NCI-H226 (cell line): ENCODE data around the gene PFDN1.
A peak's percentile ranks its signal among the peaks of the same experiment; 100 is the strongest.

ENCODE experiments used
- DNase-seq: peaks from one replicate; pipeline ENCODE4 v3.0.0-alpha.2; 2015

Gene PFDN1

DNA sequence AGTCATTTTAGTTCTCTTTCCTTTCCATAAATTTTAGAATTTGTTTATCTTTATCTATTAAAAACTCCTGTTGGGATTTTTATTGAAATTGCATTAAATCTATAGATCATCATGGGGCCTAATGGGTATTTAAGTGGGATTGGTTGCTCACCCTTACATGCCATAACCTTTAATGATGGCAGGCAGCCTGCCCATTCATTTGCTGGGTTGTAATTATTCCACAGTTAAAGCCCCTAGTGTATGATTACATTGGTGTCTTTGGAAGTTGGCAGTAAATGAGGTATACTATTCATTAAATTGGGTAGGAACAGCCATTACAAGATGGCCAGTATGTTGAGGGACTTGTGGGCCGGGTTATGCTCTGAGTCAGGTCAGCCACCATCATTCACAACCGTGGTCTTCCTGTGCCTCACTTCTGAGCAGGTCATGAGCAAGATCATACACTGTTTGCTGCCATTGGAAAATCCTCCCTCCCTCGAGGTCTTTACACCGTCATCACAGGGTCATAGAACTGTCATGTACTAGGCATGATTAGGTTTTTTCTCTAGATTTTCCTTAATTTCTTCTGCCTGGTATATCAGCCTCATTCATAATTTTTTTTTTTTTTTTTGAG is 68.4 kb downstream of the PFDN1 start:
- no peak for DNase-seq

DNA sequence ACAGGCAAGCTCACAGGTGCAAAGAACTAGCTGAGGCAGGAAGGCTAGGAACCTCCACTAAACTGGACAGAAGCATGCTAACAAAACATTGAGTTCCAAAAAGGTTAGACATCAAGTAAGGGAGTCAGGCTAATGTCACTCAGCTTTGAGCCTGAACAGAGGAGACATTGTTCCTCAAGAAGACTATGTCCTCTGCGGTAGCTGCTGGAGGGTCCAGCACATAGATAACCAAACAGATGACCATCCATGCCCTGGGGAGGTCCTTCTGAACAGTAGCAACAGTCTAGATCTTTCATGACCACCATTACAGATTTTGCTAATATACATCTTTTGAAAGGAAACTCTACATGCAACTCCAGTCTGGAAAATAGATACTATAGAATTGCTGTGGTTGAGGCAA is 70.2 kb downstream of the PFDN1 start:
- DNase-seq, result no peak

- no peak for DNase-seq
Measured at GRCh38 chr5:140230373-140230772, 72.5 kb downstream of the PFDN1 start.

DNA sequence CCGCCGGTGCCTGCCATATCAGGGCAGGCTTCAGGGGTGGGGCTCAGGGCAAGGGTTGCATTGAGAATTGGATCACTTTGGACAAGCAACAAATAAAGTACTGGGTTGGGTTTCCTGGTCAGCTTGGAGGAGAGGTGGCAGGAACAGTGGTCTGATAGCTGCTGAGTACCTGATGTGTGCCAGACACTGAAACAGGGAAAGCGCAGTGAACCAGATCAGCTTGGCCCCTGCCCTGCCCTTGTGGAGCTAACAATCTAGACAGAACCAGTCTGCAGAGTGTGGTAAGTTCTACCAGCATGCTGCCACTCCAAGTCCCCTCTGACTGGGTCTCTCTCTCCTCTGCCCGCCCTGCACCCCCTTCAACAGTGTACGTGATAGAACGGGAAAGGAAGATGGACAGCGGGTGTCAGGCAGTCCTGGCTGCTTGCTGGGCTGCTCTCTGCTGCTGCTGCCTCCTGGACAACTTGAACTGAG is 74.5 kb downstream of the PFDN1 start:
- no peak for DNase-seq

GRCh38 chr5:140227046-140227445 is 75.9 kb downstream of the PFDN1 start:
- no peak for DNase-seq

DNA sequence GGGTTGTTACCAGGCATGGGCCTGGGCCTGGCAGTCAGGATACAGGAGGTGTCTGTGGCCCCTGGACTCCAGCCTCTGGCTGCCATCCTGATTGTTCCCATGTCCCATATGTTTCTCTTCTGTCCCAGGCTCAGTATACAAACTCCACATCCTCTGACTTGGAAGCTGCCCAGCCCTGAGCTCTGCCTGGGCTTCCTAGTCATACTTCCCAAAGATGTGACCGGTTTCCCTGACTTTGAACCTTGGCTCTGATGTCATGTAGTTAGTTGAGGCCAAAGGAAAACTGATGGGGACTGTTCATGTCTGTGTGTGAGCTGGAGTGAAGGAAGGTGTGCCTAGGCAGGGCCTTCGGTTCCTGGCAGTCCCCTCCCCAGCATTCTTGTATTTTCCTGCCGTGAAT is 77.5 kb downstream of the PFDN1 start:
- DNase-seq, result no peak

DNA sequence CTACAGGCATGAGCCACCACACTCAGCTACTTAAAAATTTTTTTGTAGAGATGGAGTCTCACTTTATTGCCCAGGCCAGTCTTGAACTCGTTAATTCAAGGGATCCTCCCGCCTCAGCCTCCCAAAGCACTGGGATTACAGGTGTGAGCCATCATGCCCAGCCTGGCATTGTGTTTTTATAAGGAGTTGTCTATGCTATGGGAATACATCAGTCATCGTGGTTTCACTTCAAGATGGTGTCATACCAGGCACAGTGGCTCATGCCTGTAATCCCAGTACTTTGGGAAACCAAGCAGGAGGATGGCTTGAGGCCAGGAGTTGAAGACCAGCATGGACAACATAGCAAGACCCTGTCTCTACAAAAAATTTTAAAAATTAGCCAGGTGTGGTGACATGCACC is 78.2 kb downstream of the PFDN1 start:
- DNase-seq, result no peak

DNA sequence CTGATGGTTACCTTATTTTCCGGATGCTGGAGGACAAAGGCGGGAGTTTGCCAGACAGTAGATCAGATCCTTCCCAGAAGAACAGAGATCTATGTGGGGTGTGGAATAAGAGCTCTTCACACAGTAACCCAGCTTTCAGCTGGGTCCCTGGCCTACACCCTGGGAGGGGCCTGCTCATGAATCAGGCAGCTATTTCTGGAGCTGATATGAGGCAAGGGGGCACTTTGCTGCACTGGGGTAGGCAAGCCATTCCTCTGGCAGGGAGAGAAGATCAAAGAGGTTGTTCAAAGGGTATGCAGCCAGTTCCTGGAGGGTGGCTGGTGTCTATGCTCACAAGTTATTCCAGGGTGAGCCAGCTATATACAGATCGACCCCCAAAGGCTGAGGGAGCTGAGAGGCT is 79.3 kb downstream of the PFDN1 start:
- DNase-seq, result no peak

DNA sequence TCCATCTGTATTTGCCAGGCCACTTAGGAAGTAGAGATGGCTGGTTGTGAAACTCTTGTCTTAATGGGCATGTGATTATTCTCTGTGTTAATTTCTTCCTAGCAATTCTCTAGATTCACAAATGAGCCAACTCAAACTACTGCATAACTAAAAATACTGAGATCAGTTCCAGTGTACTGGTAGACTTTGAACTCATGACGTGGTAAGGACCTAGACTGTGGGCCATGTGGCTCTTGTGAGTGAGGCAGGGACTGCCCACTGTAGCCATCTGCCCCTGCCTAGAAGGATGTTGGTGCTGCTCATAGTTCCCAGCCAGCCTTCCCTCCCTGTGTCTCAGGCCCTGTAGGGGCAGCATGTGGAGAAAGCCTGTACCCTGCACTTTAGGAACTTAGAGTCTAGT is 80.5 kb downstream of the PFDN1 start:
- DNase-seq, result no peak

GRCh38 chr5:140221697-140222223 is 81.1 kb downstream of the PFDN1 start:
- peak; percentile 74 for DNase-seq

DNA sequence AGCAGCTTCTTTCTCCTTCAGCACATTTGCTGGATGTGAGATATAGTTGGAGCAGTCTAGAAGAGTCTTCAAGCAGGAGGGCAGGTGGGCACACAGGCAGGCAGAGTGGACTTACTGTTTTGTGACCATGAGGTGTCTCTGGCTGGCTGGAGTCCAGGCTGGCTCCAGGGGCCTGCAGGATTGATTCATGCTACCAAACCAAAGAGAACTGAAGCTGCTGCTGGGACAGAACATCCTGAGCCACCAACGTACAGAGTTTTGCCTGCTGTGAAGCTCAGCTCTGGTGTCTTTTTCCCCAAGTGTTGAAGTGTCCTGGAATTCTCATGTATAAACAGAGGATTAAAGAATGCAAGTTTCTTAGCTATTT is 82.2 kb downstream of the PFDN1 start:
- DNase-seq, result no peak

DNA sequence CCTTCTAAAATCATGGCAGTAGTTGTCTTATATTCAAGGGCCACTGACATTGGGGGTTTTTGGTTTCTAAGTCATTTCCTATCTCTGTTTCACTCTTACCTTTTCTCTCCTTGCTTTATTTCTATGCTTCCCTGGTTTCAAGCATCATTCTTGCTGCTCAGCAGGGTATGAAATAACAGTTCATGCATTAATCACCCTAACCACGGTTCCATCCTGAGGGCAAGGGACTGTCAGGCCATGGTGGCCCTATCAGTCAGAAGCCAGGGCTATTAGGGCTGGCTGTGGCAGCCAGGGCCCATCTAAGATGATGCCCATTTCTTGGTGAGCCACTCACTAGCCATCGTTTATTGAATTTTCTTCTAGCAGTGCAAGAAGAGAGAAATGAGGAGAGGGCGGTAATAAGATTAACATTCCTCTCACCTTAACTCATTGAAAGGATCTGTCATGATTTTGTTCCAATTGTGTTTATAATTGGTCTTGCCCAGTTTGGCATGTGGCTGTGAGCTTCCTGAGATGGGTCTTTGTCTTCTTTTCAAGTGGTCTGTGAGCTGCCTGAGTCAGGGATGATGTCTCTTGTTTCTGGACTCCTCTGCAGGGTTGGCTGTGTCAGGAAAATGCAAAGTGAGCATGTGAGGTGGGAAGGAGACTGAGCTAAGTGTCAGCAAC is 82.7 kb downstream of the PFDN1 start:
- peak; percentile 66 for DNase-seq

GRCh38 chr5:140219068-140219991 is 83.6 kb downstream of the PFDN1 start:
- DNase-seq, result peak; percentile 90

DNA sequence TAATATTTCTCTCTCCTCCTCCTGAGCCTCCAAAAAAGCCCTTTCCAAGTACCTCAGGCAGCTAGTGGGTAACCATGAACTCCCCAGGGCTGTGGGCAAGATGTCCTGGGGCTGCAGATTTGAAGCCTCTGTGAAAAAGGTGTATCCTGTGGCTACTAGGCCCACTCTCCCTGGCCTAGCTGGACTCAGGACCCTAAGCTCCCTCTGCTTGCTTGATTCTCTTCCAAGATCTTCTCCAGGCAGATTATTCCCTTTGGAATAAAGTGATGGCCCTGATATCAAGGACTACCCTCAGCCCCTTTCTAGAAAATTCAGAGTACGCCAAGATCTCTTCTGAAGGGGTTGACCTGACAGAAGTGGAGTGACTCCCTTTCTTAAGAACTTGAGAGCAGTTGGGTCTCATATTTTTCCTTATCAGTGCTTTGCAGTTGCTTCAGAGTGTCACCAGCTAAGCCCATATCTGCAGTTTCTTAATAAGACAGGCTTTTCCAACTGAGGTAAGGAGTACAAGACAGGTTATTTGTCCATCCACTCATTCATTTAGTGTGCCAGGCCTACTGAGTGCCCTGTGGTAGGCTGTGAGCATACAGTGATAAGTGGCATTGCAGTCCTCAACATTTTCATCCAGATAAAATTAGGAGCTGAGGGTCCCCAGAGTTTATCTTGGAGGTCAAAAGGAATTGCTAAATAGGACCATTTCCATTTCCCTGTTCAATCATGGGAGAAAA is 85.4 kb downstream of the PFDN1 start:
- no peak for DNase-seq

DNA sequence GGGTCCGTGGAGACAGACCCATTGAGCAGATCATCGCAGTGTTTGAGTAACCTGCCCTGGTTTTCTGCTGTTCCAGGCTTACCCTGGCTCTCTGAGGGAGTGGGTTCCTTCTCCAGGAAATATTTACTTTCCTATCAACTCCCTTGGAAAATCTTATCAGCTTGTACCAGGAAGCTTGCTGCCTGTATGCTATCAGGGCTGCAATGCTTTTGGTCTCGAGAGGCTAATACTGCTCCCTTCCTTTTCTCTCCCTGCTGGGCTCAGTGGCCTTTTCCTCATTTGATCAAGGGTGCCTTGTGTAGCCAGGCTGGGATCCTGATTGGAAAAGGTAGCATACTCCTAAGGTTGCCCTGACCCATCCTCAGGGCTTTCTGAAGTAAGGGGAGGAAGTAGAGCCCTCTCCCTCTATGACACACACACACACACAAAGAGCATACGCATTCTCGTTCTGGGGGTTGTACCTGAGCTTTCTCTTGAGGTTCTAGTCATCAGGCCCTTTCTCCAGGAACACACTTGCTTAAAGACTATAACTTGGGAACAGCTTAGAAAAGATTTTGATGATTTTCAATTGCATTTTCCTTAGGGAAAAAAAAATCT is 86.3 kb downstream of the PFDN1 start:
- DNase-seq, result peak; percentile 51

GRCh38 chr5:140215276-140215675 is 87.6 kb downstream of the PFDN1 start:
- no peak for DNase-seq

GRCh38 chr5:140214831-140215230 is 88.1 kb downstream of the PFDN1 start:
- peak; percentile 96 for DNase-seq

- no peak for DNase-seq
Measured at GRCh38 chr5:140213370-140213983, 89.4 kb downstream of the PFDN1 start.

DNA sequence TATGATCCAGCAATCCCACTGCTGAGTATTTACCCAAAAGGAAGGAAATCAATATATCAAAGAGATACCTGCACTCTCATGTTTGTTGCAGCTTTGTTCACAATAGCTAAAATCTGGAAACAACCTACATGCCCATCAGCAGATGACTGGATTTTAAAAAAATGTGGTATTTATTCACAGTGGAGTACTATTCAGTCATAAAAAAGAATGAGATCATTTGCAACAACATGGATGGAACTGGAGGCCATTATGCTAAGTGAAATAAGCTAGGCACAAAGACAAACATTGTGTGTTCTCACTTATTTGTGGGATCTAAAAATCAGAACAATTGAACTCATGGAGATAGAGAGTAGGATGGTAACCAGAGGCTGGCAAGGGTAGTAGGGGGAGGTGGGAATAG is 94.8 kb downstream of the PFDN1 start:
- no peak for DNase-seq

DNA sequence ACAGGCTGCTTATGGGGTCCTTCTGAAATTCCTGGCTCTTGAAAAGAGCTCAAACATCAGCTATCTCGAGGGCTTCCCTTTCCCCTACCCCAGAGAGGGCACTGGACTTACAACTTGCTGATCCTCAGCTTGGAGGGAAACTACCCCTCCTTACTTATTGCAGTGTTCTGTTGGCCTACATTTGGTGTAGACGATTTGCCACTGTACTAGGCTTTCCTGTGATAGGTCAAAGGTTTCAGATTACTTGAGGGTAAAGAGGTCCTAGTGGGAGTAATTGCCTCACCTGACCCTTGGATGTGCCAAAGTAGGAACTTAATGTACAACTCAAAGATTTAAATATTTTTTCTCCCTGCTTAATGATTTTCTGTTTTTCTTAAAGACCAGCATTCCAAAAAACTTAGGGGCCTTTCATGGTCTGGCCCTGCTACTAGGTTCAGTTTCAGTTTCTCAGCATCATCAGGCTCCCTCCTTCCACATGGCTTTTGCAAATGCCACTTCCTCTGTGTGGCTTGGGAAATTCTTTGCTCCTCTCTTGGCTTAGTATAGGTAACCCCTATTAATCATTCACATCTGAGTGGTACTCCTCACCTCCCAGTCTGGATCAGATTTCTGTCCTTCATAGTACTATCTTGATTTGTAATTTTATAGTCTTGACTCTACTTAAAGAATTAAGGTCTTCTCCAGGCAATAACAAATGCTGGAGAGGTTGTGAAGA is 95.5 kb downstream of the PFDN1 start:
- no peak for DNase-seq

- DNase-seq, result no peak
Measured at GRCh38 chr5:140205952-140206351, 96.9 kb downstream of the PFDN1 start.
